WTC11 (cell line): Measurements from ENCODE around the gene SHANK2. TPM values are rescaled to one million over a fixed set of nuclear protein-coding genes. Genes with fewer than 3 reads are reported as not detected.

ENCODE experiments used
- ATAC-seq: fragments of 200-7000 bp; cut with Tn5 transposase; 2 replicates; pipeline ENCODE4 v1.10.0; 2021; ENCODE audit warnings: mild to moderate bottlenecking, moderate library complexity
- CTCF ChIA-PET: fragments of 300-600 bp; sonication (Branson Sonifier 250); formaldehyde crosslinking; loops from one replicate; lab custom pipeline; 2021; ENCODE audit warnings: antibody characterized with exemption; lab: Charles Lee
- POLR2A ChIA-PET: fragments of 350-600 bp; sonication (Branson Sonifier 250); formaldehyde crosslinking; loops from one replicate; lab custom pipeline; 2021; ENCODE audit warnings: antibody characterized with exemption; lab: Charles Lee
- DNase-seq: peaks from one replicate; pipeline ENCODE4 v3.0.0; 2021; ENCODE audit warnings: low spot score
- H3K27ac Mint-ChIP-seq: 2 replicates; pipeline ENCODE4 v1.8.0; 2021; ENCODE audit warnings: mixed read lengths
- H3K27me3 Mint-ChIP-seq: 2 replicates; pipeline ENCODE4 v1.8.0; 2021; ENCODE audit warnings: low read depth, mild to moderate bottlenecking, moderate library complexity, mixed read lengths
- H3K36me3 Mint-ChIP-seq: 2 replicates; pipeline ENCODE4 v1.8.0; 2021; ENCODE audit warnings: mixed read lengths
- H3K4me1 Mint-ChIP-seq: 2 replicates; pipeline ENCODE4 v1.8.0; 2022; ENCODE audit warnings: mixed read lengths
- H3K4me3 Mint-ChIP-seq: 2 replicates; pipeline ENCODE4 v1.8.0; 2021; ENCODE audit warnings: mild to moderate bottlenecking, moderate library complexity, mixed read lengths
- H3K9me3 Mint-ChIP-seq: 2 replicates; pipeline ENCODE4 v1.8.0; 2021; ENCODE audit warnings: mixed read lengths
- AFF4 ChIP-seq: sonication (generic); formaldehyde crosslinking; IDR thresholded peaks from 2 replicates; pipeline ENCODE4 v1.8.1; 2023; ENCODE audit warnings: mild to moderate bottlenecking, missing genetic modification reagents, borderline replicate concordance
- ATF2 ChIP-seq: sonication (generic); formaldehyde crosslinking; IDR thresholded peaks from 2 replicates; pipeline ENCODE4 v1.8.1; 2022; ENCODE audit warnings: low read depth, missing genetic modification reagents, borderline replicate concordance
- ETV6 ChIP-seq: sonication (generic); formaldehyde crosslinking; IDR thresholded peaks from 2 replicates; pipeline ENCODE4 v1.8.1; 2022; ENCODE audit warnings: mild to moderate bottlenecking, missing genetic modification reagents
- FOXJ3 ChIP-seq: sonication (generic); formaldehyde crosslinking; IDR thresholded peaks from 2 replicates; pipeline ENCODE4 v1.9.0; 2021; ENCODE audit warnings: missing genetic modification reagents, mild to moderate bottlenecking, borderline replicate concordance
- GTF2I ChIP-seq: fragments of 250-450 bp; sonication (Bioruptor Pico); conservative IDR thresholded peaks from 2 replicates; pipeline ENCODE4 v1.4.0; 2021; ENCODE audit warnings: mild to moderate bottlenecking
- IRF1 ChIP-seq: sonication (generic); formaldehyde crosslinking; IDR thresholded peaks from 2 replicates; pipeline ENCODE4 v1.8.0; 2023; ENCODE audit warnings: missing genetic modification reagents
- IRF2 ChIP-seq: sonication (generic); formaldehyde crosslinking; IDR thresholded peaks from 2 replicates; pipeline ENCODE4 v1.8.0; 2022; ENCODE audit warnings: low read depth, missing genetic modification reagents, borderline replicate concordance
- MYBL2 ChIP-seq: sonication (generic); formaldehyde crosslinking; IDR thresholded peaks from 2 replicates; pipeline ENCODE4 v1.8.1; 2023; ENCODE audit warnings: mild to moderate bottlenecking, moderate library complexity, missing genetic modification reagents
- NR3C1 ChIP-seq: sonication (generic); formaldehyde crosslinking; conservative IDR thresholded peaks from 2 replicates; pipeline ENCODE4 v1.8.1; 2023; ENCODE audit warnings: low read depth, mild to moderate bottlenecking, missing genetic modification reagents
- RELA ChIP-seq: sonication (generic); formaldehyde crosslinking; IDR thresholded peaks from 2 replicates; pipeline ENCODE4 v1.8.1; 2022; ENCODE audit warnings: missing genetic modification reagents, mild to moderate bottlenecking, borderline replicate concordance
- SOX15 ChIP-seq: fragments of 250-450 bp; sonication (Bioruptor Pico); IDR thresholded peaks from 2 replicates; pipeline ENCODE4 v1.9.0; 2021; ENCODE audit warnings: mild to moderate bottlenecking
- ZNF219 ChIP-seq: sonication (generic); formaldehyde crosslinking; IDR thresholded peaks from 2 replicates; pipeline ENCODE4 v1.8.0; 2023; ENCODE audit warnings: missing genetic modification reagents, mild to moderate bottlenecking, borderline replicate concordance
- total RNA-seq: library from RNA; stranded (reverse); gene quantifications from 3 replicates; pipeline ENCODE4 v1.2.3, GENCODE V29; 2021
- TF ChIP-seq, protein P1 (sequence below): sonication (generic); formaldehyde crosslinking; IDR thresholded peaks from 2 replicates; pipeline ENCODE4 v1.8.1; 2022; ENCODE audit warnings: mild to moderate bottlenecking, moderate library complexity, missing genetic modification reagents
- TF ChIP-seq, protein P2 (sequence below): fragments of 250-450 bp; sonication (Bioruptor Pico); IDR thresholded peaks from 2 replicates; pipeline ENCODE4 v1.9.0; 2021; ENCODE audit warnings: moderate library complexity, mild to moderate bottlenecking, inconsistent platforms, borderline replicate concordance
- TF ChIP-seq, protein P3 (sequence below): sonication (generic); formaldehyde crosslinking; IDR thresholded peaks from 2 replicates; pipeline ENCODE4 v1.8.1; 2023; ENCODE audit warnings: mild to moderate bottlenecking, missing genetic modification reagents, moderate library complexity
- TF ChIP-seq, protein P4 (sequence below): sonication (generic); formaldehyde crosslinking; IDR thresholded peaks from 2 replicates; pipeline ENCODE4 v1.8.0; 2022; ENCODE audit warnings: mild to moderate bottlenecking, missing genetic modification reagents

Gene SHANK2
- total RNA-seq, 1 experiment from 2014 or later = 64.8 TPM

DNA sequence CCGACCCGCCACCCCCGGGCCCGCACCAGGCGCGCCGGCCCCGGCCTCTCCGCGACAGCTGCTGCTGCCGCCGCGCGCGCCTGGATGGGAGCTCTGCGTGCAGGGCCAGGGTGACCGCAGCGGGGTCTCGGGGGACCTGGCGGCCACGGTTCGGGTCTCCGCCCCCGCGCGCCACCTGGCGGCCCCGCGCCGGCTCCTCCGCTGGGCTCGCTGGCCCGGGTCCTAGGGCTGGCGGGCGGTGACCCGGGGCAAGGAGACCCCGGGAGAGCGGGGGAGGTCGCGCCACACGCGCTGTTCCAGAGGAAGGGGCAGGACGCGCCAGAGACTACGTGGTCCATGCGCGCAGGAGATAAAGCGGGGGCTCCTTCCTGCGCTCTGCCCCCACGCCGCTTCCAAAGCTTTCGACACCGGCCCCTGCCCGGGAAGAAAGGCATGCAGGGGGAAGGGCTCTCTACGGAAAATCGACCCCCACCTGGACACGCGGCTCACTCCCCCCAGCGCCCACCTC lies 562 bp downstream of the SHANK2 start (continued):
- TF ChIP-seq ZNF219 (CRISPR knock-in tag) = no peak
- TF ChIP-seq MYBL2 (CRISPR knock-in tag) = 0 out of 2 replicates have a peak, but pooled peaks have one; percentile 22
- no peak for TF ChIP-seq ATF2 (CRISPR knock-in tag)
- no peak for TF ChIP-seq GTF2I
- TF ChIP-seq SOX15 (CRISPR knock-in tag) = no peak
- TF ChIP-seq, protein P1, sequence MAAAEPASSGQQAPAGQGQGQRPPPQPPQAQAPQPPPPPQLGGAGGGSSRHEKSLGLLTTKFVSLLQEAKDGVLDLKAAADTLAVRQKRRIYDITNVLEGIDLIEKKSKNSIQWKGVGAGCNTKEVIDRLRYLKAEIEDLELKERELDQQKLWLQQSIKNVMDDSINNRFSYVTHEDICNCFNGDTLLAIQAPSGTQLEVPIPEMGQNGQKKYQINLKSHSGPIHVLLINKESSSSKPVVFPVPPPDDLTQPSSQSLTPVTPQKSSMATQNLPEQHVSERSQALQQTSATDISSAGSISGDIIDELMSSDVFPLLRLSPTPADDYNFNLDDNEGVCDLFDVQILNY (CRISPR knock-in tag) = 0 out of 2 replicates have a peak, but pooled peaks have one; percentile 48
- no peak for TF ChIP-seq IRF1 (CRISPR knock-in tag)
- 0 out of 2 replicates have a peak, but pooled peaks have one; percentile 47 for TF ChIP-seq AFF4 (CRISPR knock-in tag)
- no peak for TF ChIP-seq IRF2 (CRISPR knock-in tag)
- TF ChIP-seq, protein P2, sequence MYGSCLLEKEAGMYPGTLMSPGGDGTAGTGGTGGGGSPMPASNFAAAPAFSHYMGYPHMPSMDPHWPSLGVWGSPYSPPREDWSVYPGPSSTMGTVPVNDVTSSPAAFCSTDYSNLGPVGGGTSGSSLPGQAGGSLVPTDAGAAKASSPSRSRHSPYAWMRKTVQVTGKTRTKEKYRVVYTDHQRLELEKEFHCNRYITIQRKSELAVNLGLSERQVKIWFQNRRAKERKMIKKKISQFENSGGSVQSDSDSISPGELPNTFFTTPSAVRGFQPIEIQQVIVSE (CRISPR knock-in tag) = no peak
- no peak for TF ChIP-seq NR3C1 (CRISPR knock-in tag)

GRCh38 chr11:71251151-71251721 lies 1.1 kb downstream of the SHANK2 start:
- peak overlapping the region; percentile 73 for H3K4me3 Mint-ChIP-seq

More at GRCh38 chr11:71251151-71251721, 1.1 kb downstream of the SHANK2 start:
- ChIA-PET CTCF (interaction anchor here (0.6 to 4.8 kb wide), 19 partner anchors 8 to 168 kb away, joined by 3 to 84 read pairs (median 4); no protein-coding TSS in a partner anchor), POLR2A (interaction anchor here (0.6 kb wide), 1 partner anchor 25 kb away, joined by 5 read pairs; no protein-coding TSS in a partner anchor)
- Mint-ChIP-seq H3K9me3 (no peaks in the 10 kb centered on the region), H3K27ac (no peak overlapping the region), H3K27me3 (no peaks in the 10 kb centered on the region; the same call in 1 of the 2 replicates), H3K36me3 (no peaks in the 10 kb centered on the region), H3K4me1 (peaks cover 76% of the 10 kb centered on the region)
- TF ChIP-seq SOX15 (CRISPR knock-in tag) = no peak
- no peak for TF ChIP-seq ETV6 (CRISPR knock-in tag)
- TF ChIP-seq, protein P1 (CRISPR knock-in tag) = no peak
- 0 out of 2 replicates have a peak, but pooled peaks have one; percentile 29 for TF ChIP-seq RELA (CRISPR knock-in tag)
- no peak for TF ChIP-seq ZNF219 (CRISPR knock-in tag)
- TF ChIP-seq FOXJ3 = no peak
- TF ChIP-seq, protein P3, sequence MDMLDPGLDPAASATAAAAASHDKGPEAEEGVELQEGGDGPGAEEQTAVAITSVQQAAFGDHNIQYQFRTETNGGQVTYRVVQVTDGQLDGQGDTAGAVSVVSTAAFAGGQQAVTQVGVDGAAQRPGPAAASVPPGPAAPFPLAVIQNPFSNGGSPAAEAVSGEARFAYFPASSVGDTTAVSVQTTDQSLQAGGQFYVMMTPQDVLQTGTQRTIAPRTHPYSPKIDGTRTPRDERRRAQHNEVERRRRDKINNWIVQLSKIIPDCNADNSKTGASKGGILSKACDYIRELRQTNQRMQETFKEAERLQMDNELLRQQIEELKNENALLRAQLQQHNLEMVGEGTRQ (CRISPR knock-in tag) = no peak
- TF ChIP-seq, protein P4, sequence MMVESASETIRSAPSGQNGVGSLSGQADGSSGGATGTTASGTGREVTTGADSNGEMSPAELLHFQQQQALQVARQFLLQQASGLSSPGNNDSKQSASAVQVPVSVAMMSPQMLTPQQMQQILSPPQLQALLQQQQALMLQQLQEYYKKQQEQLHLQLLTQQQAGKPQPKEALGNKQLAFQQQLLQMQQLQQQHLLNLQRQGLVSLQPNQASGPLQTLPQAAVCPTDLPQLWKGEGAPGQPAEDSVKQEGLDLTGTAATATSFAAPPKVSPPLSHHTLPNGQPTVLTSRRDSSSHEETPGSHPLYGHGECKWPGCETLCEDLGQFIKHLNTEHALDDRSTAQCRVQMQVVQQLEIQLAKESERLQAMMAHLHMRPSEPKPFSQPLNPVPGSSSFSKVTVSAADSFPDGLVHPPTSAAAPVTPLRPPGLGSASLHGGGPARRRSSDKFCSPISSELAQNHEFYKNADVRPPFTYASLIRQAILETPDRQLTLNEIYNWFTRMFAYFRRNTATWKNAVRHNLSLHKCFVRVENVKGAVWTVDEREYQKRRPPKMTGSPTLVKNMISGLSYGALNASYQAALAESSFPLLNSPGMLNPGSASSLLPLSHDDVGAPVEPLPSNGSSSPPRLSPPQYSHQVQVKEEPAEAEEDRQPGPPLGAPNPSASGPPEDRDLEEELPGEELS (CRISPR knock-in tag) = no peak
- DNase-seq = no peak
- no peak for ATAC-seq
